ENCODE results near the gene IRAK2. TPM values are rescaled to one million over a fixed set of nuclear protein-coding genes. Genes with fewer than 3 reads are reported as not detected.

The IRAK2 gene
- polyA plus RNA-seq, 1 experiment: 2.5 TPM

DNA sequence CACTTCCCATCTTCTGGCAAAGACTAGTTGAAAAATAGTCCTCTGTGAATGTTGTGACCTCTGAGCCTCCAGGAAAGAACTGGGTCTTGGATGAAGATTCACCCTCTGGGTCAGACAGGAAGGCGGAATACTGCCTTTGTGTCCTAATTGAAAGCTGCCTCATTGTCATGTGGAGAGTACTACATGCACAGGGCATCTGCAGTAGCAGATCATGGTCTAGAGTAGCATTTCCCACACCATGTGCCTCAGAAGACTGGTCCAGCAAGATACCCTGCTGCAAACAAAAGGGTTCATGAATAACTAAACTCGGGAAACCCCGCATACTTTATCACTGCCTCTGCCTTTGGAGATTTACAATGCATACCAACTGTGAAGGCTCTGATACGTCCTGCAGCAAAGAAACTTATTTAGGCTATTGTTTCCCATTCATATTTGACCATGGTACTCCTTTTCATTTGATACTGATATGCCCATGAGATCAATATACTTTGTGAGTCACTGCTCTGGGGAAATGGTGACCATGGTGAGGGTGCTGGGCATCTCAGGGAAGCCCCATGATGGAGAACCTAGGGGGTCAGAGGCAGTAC lies 22.7 kb downstream of the IRAK2 start:
- no peaks in the 10 kb centered on the region for H3K36me3 ChIP-seq (ENCODE audit: control insufficient read depth, insufficient read depth, low read length)
- no peak overlapping the region for H3K4me3 ChIP-seq (ENCODE audit: low read depth, low read length)
- ChIA-PET POLR2A (no interaction called here), CTCF (no interaction called here)
- DNase-seq (ENCODE audit: low read depth): no peak
- TF ChIP-seq, protein P1, sequence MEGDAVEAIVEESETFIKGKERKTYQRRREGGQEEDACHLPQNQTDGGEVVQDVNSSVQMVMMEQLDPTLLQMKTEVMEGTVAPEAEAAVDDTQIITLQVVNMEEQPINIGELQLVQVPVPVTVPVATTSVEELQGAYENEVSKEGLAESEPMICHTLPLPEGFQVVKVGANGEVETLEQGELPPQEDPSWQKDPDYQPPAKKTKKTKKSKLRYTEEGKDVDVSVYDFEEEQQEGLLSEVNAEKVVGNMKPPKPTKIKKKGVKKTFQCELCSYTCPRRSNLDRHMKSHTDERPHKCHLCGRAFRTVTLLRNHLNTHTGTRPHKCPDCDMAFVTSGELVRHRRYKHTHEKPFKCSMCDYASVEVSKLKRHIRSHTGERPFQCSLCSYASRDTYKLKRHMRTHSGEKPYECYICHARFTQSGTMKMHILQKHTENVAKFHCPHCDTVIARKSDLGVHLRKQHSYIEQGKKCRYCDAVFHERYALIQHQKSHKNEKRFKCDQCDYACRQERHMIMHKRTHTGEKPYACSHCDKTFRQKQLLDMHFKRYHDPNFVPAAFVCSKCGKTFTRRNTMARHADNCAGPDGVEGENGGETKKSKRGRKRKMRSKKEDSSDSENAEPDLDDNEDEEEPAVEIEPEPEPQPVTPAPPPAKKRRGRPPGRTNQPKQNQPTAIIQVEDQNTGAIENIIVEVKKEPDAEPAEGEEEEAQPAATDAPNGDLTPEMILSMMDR (IDR thresholded peaks at IDR 0.05; ENCODE audit: insufficient read depth, low read depth, low read length): no peak
- H3K27me3 ChIP-seq (ENCODE audit: control insufficient read depth, insufficient read depth, low read length): no peaks in the 10 kb centered on the region

DNA sequence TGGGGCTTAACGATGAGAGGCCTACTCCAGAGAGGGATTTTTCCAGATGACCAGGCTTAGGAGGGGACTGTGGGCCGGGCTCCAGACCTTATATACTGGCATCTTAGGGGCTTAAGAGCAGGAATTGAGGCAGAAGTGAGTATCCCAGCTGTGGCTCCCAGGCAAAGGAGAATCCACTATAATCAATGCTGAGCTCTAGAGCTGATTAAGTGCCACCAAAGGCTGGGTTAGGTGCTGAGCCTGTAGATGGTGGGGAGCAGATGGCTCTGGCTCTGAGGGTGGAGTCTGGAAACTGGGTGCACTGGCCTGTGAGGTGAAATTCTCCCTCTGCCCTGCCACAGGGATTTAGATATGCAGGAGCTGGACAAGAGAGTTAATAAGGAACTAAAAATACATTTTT lies 23.2 kb downstream of the IRAK2 start:
- H3K36me3 ChIP-seq (ENCODE audit: control insufficient read depth, insufficient read depth, low read length): no peaks in the 10 kb centered on the region
- ChIA-PET CTCF (no interaction called here), POLR2A (no interaction called here)

DNA sequence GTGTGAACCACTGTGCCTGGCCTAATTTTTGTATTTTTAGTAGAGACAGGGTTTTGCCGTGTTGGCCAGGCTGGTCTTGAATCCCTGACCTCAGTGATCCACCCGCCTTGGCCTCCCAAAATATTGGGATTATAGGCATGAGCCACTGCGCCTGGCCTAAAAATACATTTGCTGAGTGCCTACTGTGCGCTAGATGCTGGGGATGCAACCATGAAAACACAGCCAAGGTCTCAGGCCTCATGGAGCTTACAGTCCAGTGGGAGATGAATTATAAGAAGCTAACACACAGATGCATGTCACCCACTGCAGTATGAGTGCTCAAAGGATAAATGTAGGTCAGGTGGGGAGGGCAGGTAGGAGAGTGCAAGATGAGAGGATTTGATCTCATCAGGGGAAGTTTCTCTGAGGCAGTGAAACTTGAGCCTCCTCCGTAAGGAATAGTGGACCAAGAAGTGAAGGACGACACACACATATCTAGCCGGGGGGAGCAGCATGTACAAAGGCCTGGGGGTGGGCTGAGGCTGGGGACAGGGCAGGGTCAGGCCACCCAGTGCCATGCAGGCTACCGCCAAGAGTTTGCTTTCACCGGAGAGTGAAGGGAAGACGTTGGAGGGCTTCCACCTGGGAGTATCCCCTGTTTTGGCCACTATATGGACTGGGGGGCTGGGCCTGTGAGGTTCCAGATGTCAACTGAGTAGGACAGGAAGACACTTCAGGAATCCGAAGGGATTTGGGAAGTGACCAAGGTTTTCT lies 24.3 kb downstream of the IRAK2 start:
- POLR2A ChIA-PET: no interaction called here
- no peaks in the 10 kb centered on the region for H3K36me3 ChIP-seq (ENCODE audit: control insufficient read depth, insufficient read depth, low read length)
- CTCF ChIA-PET: interaction anchor here (0.6 to 0.9 kb wide), 3 partner anchors 11 to 854 kb away, joined by 3 read pairs; no protein-coding TSS in a partner anchor
- TF ChIP-seq, protein P1 (IDR thresholded peaks at IDR 0.05; ENCODE audit: insufficient read depth, low read depth, low read length): no peak
- H3K27me3 ChIP-seq (ENCODE audit: control insufficient read depth, insufficient read depth, low read length): no peaks in the 10 kb centered on the region
- no peak for DNase-seq (ENCODE audit: low read depth)
- no peak overlapping the region for H3K4me3 ChIP-seq (ENCODE audit: low read depth, low read length)

More for the DNA sequence above, 23.2 kb downstream of the IRAK2 start:
- Histone ChIP-seq H3K27me3 (ENCODE audit: control insufficient read depth, insufficient read depth, low read length) (no peaks in the 10 kb centered on the region), H3K4me3 (ENCODE audit: low read depth, low read length) (no peak overlapping the region)
- TF ChIP-seq, protein P1 (IDR thresholded peaks at IDR 0.05; ENCODE audit: insufficient read depth, low read depth, low read length): no peak
- no peak for DNase-seq (ENCODE audit: low read depth)

DNA sequence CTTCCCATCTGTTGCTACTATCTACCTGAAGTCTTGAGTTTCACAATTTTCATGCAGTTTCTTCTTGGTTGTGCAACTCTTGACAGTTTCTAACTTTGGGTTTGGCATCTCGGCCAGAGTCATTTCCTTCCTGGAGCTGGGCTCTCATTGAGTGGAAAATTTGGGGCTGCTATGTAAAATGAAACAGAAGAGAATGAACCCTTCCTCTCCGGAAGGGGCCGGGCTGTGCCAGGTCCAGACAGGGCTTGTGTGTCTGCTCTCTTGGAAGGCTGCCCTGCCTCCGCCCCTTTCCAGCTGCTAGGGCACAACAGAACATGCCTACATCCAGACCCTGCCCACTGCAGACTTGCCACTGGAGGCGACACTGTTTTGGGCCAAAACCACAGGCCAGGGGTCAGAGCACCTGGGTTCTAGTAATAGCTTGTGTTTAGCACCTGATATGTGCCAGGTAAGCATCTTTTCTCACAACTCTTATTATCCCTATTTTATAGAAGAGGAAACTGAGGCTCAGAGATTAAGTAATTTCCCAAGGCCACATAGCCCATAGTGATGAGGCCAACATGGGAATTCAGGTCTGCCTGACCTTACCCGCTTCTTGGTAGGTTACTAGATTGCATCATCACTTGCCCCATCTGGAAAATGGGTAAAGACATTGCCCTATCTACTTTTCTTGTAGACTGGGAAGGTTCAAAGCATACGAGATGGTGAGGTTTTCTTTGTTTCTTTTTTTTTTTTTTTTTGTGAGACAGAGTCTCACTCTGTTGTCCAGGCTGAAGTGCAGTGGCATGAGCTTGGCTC lies 25.0 kb downstream of the IRAK2 start:
- H3K36me3 ChIP-seq (ENCODE audit: control insufficient read depth, insufficient read depth, low read length): no peaks in the 10 kb centered on the region
- TF ChIP-seq, protein P1 (IDR thresholded peaks at IDR 0.05; ENCODE audit: insufficient read depth, low read depth, low read length): no peak
- no peak overlapping the region for H3K4me3 ChIP-seq (ENCODE audit: low read depth, low read length)
- no peak for DNase-seq (ENCODE audit: low read depth)
- CTCF ChIA-PET: interaction anchor here (0.6 to 1.4 kb wide), 2 partner anchors 10 to 854 kb away, joined by 3 to 4 read pairs; no protein-coding TSS in a partner anchor
- H3K27me3 ChIP-seq (ENCODE audit: control insufficient read depth, insufficient read depth, low read length): no peaks in the 10 kb centered on the region
- POLR2A ChIA-PET: no interaction called here
